ENCODE data around the gene SREBF1. TPM values are rescaled to one million over a fixed set of nuclear protein-coding genes. Genes with fewer than 3 reads are reported as not detected.

The SREBF1 gene
- total RNA-seq, 1 donor = 115 TPM

DNA sequence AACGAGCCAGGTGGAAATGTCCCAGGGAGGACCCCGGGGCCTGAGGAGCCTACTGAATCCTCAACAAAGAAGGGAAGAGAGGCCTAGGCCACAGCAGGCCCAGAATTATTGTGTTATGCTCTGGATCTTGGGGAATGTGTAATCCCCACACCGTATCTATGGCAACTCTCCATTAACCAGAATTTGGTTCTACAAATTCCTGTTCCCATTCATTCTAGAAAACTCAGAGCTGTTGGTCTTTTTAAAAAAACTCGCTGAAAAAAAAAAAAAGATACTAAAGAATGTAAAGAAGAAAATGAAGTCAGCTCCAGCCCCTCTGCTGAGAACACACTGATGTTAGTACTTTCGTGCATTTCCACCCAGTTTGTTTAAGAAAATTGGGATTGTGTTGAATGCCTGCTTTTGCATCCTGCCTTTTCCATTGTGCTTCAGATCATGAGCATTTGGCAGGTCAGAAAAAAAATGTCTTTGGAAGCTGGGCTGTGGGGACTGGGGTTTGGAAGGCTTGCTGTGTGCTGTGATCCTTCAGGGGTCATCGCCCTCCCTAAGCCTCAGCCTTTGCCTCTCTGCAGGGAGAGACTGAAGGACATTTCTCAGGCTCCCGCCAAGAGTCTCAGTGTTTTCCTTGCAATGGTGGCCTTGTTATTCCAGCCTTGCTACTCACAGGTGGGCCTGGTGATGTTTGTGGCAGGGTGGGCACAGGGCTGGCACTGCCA lies 69.5 kb downstream of the SREBF1 start:
- peaks cover 6% of the 10 kb centered on the region for H3K4me1 ChIP-seq (ENCODE audit: insufficient read depth, low read length)
- no peak overlapping the region for H2AFZ ChIP-seq (ENCODE audit: low read length)
- H3K27ac ChIP-seq (ENCODE audit: low read depth, low read length) = no peak overlapping the region
- H3K79me2 ChIP-seq (ENCODE audit: insufficient read depth, low read length) = peaks cover 78% of the 10 kb centered on the region
- TF ChIP-seq CTCF (IDR thresholded peaks at IDR 0.05; ENCODE audit: extremely low read depth, low read depth, low read length) = no peak
- no peaks in the 10 kb centered on the region for H3K9me3 ChIP-seq (ENCODE audit: low read depth, low read length)
- no peak overlapping the region for H3K4me2 ChIP-seq (ENCODE audit: insufficient read depth, low read length)
- H3K4me3 ChIP-seq (ENCODE audit: insufficient read depth, low read length) = no peak overlapping the region
- no peaks in the 10 kb centered on the region for H3K27me3 ChIP-seq (ENCODE audit: insufficient read depth, low read length)
- peaks cover 77% of the 10 kb centered on the region for H4K20me1 ChIP-seq (ENCODE audit: insufficient read depth, low read length)
- no peaks in the 10 kb centered on the region for H3K36me3 ChIP-seq (ENCODE audit: insufficient read depth, low read length)
- no peak for DNase-seq (ENCODE audit: insufficient read length, low spot score, missing footprints)

DNA sequence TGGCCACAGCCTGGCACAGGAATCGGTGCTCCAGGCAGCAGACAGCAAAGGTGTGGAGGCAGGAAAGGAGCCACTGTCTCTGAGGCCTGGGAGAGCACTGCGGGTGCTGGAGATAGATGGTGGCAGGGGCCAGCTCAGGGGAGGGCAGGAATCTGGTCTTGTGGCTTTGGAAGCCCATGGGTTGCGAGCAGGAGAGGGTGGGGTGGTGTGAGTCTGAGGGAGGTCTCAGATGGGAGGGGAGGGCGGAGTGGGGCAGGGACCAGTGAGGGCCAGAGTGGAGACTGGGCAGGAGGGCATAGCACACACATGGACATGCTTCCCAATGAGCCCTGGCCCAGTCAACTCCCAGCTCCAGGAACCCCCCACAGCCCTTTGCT lies 70.1 kb downstream of the SREBF1 start:
- no peaks in the 10 kb centered on the region for H3K36me3 ChIP-seq (ENCODE audit: insufficient read depth, low read length)
- peaks cover 76% of the 10 kb centered on the region for H4K20me1 ChIP-seq (ENCODE audit: insufficient read depth, low read length)
- TF ChIP-seq CTCF (IDR thresholded peaks at IDR 0.05; ENCODE audit: extremely low read depth, low read depth, low read length) = no peak

GRCh38 chr17:17766077-17766743 lies 70.6 kb downstream of the SREBF1 start:
- no peak for TF ChIP-seq CTCF (IDR thresholded peaks at IDR 0.05; ENCODE audit: extremely low read depth, low read depth, low read length)
- Histone ChIP-seq H3K4me3 (ENCODE audit: insufficient read depth, low read length) (no peak overlapping the region), H2AFZ (ENCODE audit: low read length) (no peak overlapping the region), H3K79me2 (ENCODE audit: insufficient read depth, low read length) (peaks cover 76% of the 10 kb centered on the region), H3K4me1 (ENCODE audit: insufficient read depth, low read length) (peaks cover 2% of the 10 kb centered on the region), H3K36me3 (ENCODE audit: insufficient read depth, low read length) (no peaks in the 10 kb centered on the region), H3K9me3 (ENCODE audit: low read depth, low read length) (no peaks in the 10 kb centered on the region), H3K27ac (ENCODE audit: low read depth, low read length) (no peak overlapping the region), H3K4me2 (ENCODE audit: insufficient read depth, low read length) (no peak overlapping the region), H3K27me3 (ENCODE audit: insufficient read depth, low read length) (no peaks in the 10 kb centered on the region), H4K20me1 (ENCODE audit: insufficient read depth, low read length) (peaks cover 74% of the 10 kb centered on the region)
- no peak for DNase-seq (ENCODE audit: insufficient read length, low spot score, missing footprints)

More for the DNA sequence above, 70.1 kb downstream of the SREBF1 start:
- H2AFZ ChIP-seq (ENCODE audit: low read length) = no peak overlapping the region
- peaks cover 3% of the 10 kb centered on the region for H3K4me1 ChIP-seq (ENCODE audit: insufficient read depth, low read length)
- H3K27ac ChIP-seq (ENCODE audit: low read depth, low read length) = no peak overlapping the region
- no peak overlapping the region for H3K4me3 ChIP-seq (ENCODE audit: insufficient read depth, low read length)
- no peaks in the 10 kb centered on the region for H3K9me3 ChIP-seq (ENCODE audit: low read depth, low read length)
- H3K27me3 ChIP-seq (ENCODE audit: insufficient read depth, low read length) = no peaks in the 10 kb centered on the region
- no peak for DNase-seq (ENCODE audit: insufficient read length, low spot score, missing footprints)
- H3K4me2 ChIP-seq (ENCODE audit: insufficient read depth, low read length) = no peak overlapping the region
- H3K79me2 ChIP-seq (ENCODE audit: insufficient read depth, low read length) = peaks cover 76% of the 10 kb centered on the region

DNA sequence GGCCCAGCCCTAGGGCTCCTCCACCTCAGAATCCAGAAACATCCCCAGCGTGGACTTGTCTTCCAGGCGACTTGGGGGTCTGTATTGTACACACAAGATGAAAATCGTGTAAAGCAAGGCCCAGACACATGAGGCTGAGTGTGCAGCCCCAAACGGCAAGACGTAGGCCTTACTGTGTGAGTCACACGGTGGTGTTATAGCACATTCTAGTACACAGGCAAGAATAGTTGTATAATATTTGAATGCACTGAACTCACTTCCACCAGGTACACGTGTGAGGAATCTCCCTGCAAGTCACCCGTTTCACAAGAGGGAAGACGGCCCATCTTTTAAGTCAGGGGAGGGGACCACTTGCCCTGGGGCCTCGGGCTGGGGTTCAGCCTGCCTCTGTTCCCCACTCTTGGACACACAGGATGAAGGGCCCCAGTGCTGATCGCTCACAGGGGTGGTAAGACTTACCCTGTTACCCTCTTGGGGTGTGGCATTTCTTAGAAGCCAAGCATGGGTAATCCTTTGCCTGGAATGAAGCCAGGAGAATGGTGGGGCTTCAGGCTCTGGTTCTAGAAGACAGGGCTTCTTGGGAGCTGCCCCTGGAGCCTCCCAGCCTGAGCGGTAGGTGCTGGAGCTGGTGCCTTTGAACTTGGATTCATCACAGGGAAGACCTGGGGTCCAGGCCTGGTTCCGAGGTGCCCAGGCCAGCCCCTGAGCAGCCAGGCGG lies 71.3 kb downstream of the SREBF1 start:
- no peaks in the 10 kb centered on the region for H3K9me3 ChIP-seq (ENCODE audit: low read depth, low read length)
- H3K79me2 ChIP-seq (ENCODE audit: insufficient read depth, low read length) = peaks cover 78% of the 10 kb centered on the region
- no peak overlapping the region for H3K27ac ChIP-seq (ENCODE audit: low read depth, low read length)
- H2AFZ ChIP-seq (ENCODE audit: low read length) = no peak overlapping the region
- H3K4me3 ChIP-seq (ENCODE audit: insufficient read depth, low read length) = no peak overlapping the region
- H3K27me3 ChIP-seq (ENCODE audit: insufficient read depth, low read length) = no peaks in the 10 kb centered on the region
- H4K20me1 ChIP-seq (ENCODE audit: insufficient read depth, low read length) = peaks cover 73% of the 10 kb centered on the region
- no peak for TF ChIP-seq CTCF (IDR thresholded peaks at IDR 0.05; ENCODE audit: extremely low read depth, low read depth, low read length)
- H3K4me2 ChIP-seq (ENCODE audit: insufficient read depth, low read length) = no peak overlapping the region
- no peak for DNase-seq (ENCODE audit: insufficient read length, low spot score, missing footprints)
- H3K4me1 ChIP-seq (ENCODE audit: insufficient read depth, low read length) = peaks cover 2% of the 10 kb centered on the region
- no peaks in the 10 kb centered on the region for H3K36me3 ChIP-seq (ENCODE audit: insufficient read depth, low read length)

Data from osteoblast (primary cell).